ENCODE results near the gene WDR70. TPM values are rescaled to one million over a fixed set of nuclear protein-coding genes. Genes with fewer than 3 reads are reported as not detected.

Gene WDR70
- total RNA-seq, 3 donors from 2014 or later (not counting 1 experiment from before 2014, with no cell fraction given) = 36.3 to 47.0 (median 41.3) TPM

- Histone ChIP-seq H3K9me3 (ENCODE audit: control insufficient read depth, insufficient read depth, low read length) (no peaks in the 10 kb centered on the region), H3K27ac (ENCODE audit: low read length) (no peak overlapping the region), H3K4me3 (ENCODE audit: low read length) (no peak overlapping the region), H3K36me3 (ENCODE audit: control insufficient read depth, insufficient read depth, low read length) (no peaks in the 10 kb centered on the region), H3K27me3 (ENCODE audit: control insufficient read depth, insufficient read depth, low read length) (no peaks in the 10 kb centered on the region), H3K4me1 (ENCODE audit: control insufficient read depth, insufficient read depth, low read length) (no peaks in the 10 kb centered on the region)
- WGBS (ENCODE audit: insufficient coverage) = 88% methylated on average over 3 of the region's 3 CpGs
- ATAC-seq = no peak
- peaks cover 4 to 8% of the 10 kb centered on the region in 2 donors for H3K4me1 Mint-ChIP-seq
- no peaks in the 10 kb centered on the region for H3K27me3 Mint-ChIP-seq (ENCODE audit: low read depth in 2 of 2)
- TF ChIP-seq CTCF (IDR thresholded peaks at IDR 0.05) = no peak
- intact Hi-C loops (cut with micrococcal nuclease) = no loop called here
- H3K4me3 Mint-ChIP-seq = no peak overlapping the region
- H3K36me3 Mint-ChIP-seq = no peaks in the 10 kb centered on the region
- H3K27ac Mint-ChIP-seq = peak overlapping the region; percentile 1 to 14
- no peak for DNase-seq
- no peaks in the 10 kb centered on the region for H3K9me3 Mint-ChIP-seq
Observed at GRCh38 chr5:37495668-37496347, 116.7 kb downstream of the WDR70 start.

GRCh38 chr5:37496902-37497445 is 117.9 kb downstream of the WDR70 start:
- H3K36me3 ChIP-seq (ENCODE audit: control insufficient read depth, insufficient read depth, low read length) = no peaks in the 10 kb centered on the region
- no peak for ATAC-seq
- H3K4me1 Mint-ChIP-seq = peaks cover 4 to 11% of the 10 kb centered on the region in 2 donors
- WGBS (ENCODE audit: insufficient coverage) = 96% methylated on average over 3 of the region's 3 CpGs
- H3K27ac ChIP-seq (ENCODE audit: low read length) = no peak overlapping the region
- H3K27me3 ChIP-seq (ENCODE audit: control insufficient read depth, insufficient read depth, low read length) = no peaks in the 10 kb centered on the region
- H3K4me3 ChIP-seq (ENCODE audit: low read length) = no peak overlapping the region
- H3K9me3 ChIP-seq (ENCODE audit: control insufficient read depth, insufficient read depth, low read length) = no peaks in the 10 kb centered on the region
- intact Hi-C loops (cut with micrococcal nuclease) = no loop called here
- H3K36me3 Mint-ChIP-seq = peaks cover 4% of the 10 kb centered on the region
- H3K4me3 Mint-ChIP-seq = no peak overlapping the region
- DNase-seq = no peak
- peak overlapping the region in 1 of 2 donors; percentile 48 for H3K27ac Mint-ChIP-seq
- no peaks in the 10 kb centered on the region for H3K27me3 Mint-ChIP-seq (ENCODE audit: low read depth in 2 of 2)
- no peaks in the 10 kb centered on the region for H3K4me1 ChIP-seq (ENCODE audit: control insufficient read depth, insufficient read depth, low read length)
- H3K9me3 Mint-ChIP-seq = no peaks in the 10 kb centered on the region
- TF ChIP-seq CTCF (IDR thresholded peaks at IDR 0.05) = no peak

GRCh38 chr5:37501152-37501551 is 122.0 kb downstream of the WDR70 start:
- no CpG with 5 or more reads among the region's 1 CpG for WGBS (ENCODE audit: insufficient coverage)
- Histone ChIP-seq H3K4me1 (ENCODE audit: control insufficient read depth, insufficient read depth, low read length) (no peaks in the 10 kb centered on the region), H3K9me3 (ENCODE audit: control insufficient read depth, insufficient read depth, low read length) (no peaks in the 10 kb centered on the region), H3K36me3 (ENCODE audit: control insufficient read depth, insufficient read depth, low read length) (peaks cover 2% of the 10 kb centered on the region), H3K27me3 (ENCODE audit: control insufficient read depth, insufficient read depth, low read length) (no peaks in the 10 kb centered on the region), H3K4me3 (ENCODE audit: low read length) (no peak overlapping the region), H3K27ac (ENCODE audit: low read length) (no peak overlapping the region)
- ATAC-seq = no peak
- Mint-ChIP-seq H3K27ac (no peak overlapping the region), H3K36me3 (peaks cover 10% of the 10 kb centered on the region), H3K4me1 (peaks cover 27 to 29% of the 10 kb centered on the region in 2 donors), H3K9me3 (no peaks in the 10 kb centered on the region), H3K4me3 (no peak overlapping the region), H3K27me3 (ENCODE audit: low read depth in 2 of 2) (no peaks in the 10 kb centered on the region)
- DNase-seq = no peak
- intact Hi-C loops (cut with micrococcal nuclease) = no loop called here
- TF ChIP-seq CTCF (IDR thresholded peaks at IDR 0.05) = no peak
